Activated CD8-positive, alpha-beta T cell treated with anti-CD3 and anti-CD28 coated beads, Interleukin-2, amount 10 ng/mL, durations not matched to agents 7 days and 5 days (primary cell): Measurements from ENCODE around the gene ADCY2. TPM values are rescaled to one million over a fixed set of nuclear protein-coding genes. Genes with fewer than 3 reads are reported as not detected.

Source experiments
- ATAC-seq: fragments of 150-1000 bp; cut with Tn5 transposase; one replicate; pipeline ENCODE4 v1.10.0; 2021; ENCODE audit warnings: moderate library complexity
- CTCF ChIA-PET: fragments of 350-600 bp; sonication (Branson Sonifier 250); formaldehyde crosslinking; loops from one replicate; lab custom pipeline; 2021; ENCODE audit warnings: antibody characterized with exemption; lab: Charles Lee
- POLR2A ChIA-PET: fragments of 350-600 bp; sonication (Branson Sonifier 250); formaldehyde crosslinking; loops from one replicate; lab custom pipeline; 2021; ENCODE audit warnings: antibody characterized with exemption; lab: Charles Lee
- DNase-seq: peaks from one replicate; pipeline ENCODE4 v3.0.0-alpha.2; 2020
- H3K27ac Mint-ChIP-seq: one replicate; pipeline ENCODE4 v1.8.0; 2021; ENCODE audit warnings: mild to moderate bottlenecking, mixed read lengths
- H3K27me3 Mint-ChIP-seq: one replicate; pipeline ENCODE4 v1.8.0; 2021; ENCODE audit warnings: low read depth, mixed read lengths
- H3K36me3 Mint-ChIP-seq: one replicate; pipeline ENCODE4 v1.8.0; 2021; ENCODE audit warnings: low read depth, mixed read lengths
- H3K4me1 Mint-ChIP-seq: one replicate; pipeline ENCODE4 v1.8.0; 2021; ENCODE audit warnings: low read depth, mixed read lengths
- H3K4me3 Mint-ChIP-seq: one replicate; pipeline ENCODE4 v1.8.0; 2021; ENCODE audit warnings: mild to moderate bottlenecking, mixed read lengths
- H3K9me3 Mint-ChIP-seq: one replicate; pipeline ENCODE4 v1.8.0; 2022; ENCODE audit warnings: mixed read lengths; ENCODE audit not compliant: insufficient read depth
- total RNA-seq, 2 experiments: library from RNA; stranded (reverse); gene quantifications; one replicate each; pipeline ENCODE4 v1.2.3, GENCODE V29; 2021

ADCY2 gene
- total RNA-seq, 2 experiments from 2014 or later = not detected

- H3K9me3 Mint-ChIP-seq = no peaks in the 10 kb centered on the region
- peaks cover 50% of the 10 kb centered on the region for H3K36me3 Mint-ChIP-seq
- no peaks in the 10 kb centered on the region for H3K27me3 Mint-ChIP-seq
- no peak for DNase-seq
- ATAC-seq = no peak
- H3K27ac Mint-ChIP-seq = peak overlapping the region; percentile 71
- ChIA-PET POLR2A (no interaction called here), CTCF (interaction anchor here (0.7 to 6.2 kb wide), 4 partner anchors 12 to 127 kb away, joined by 3 to 37 read pairs (median 4); no protein-coding TSS in a partner anchor)
- peaks cover 58% of the 10 kb centered on the region for H3K4me1 Mint-ChIP-seq
- peak overlapping the region; percentile 46 for H3K4me3 Mint-ChIP-seq
Observed at GRCh38 chr5:7872517-7873130, 476.7 kb downstream of the ADCY2 start.

GRCh38 chr5:7873216-7873615 is 477.3 kb downstream of the ADCY2 start:
- POLR2A ChIA-PET = no interaction called here
- ATAC-seq (no peak), DNase-seq (peak; percentile 45)
- Mint-ChIP-seq H3K4me3 (peak overlapping the region; percentile 46), H3K4me1 (peaks cover 60% of the 10 kb centered on the region), H3K27me3 (no peaks in the 10 kb centered on the region), H3K36me3 (peaks cover 56% of the 10 kb centered on the region), H3K9me3 (no peaks in the 10 kb centered on the region), H3K27ac (peak overlapping the region; percentile 71)
- CTCF ChIA-PET = interaction anchor here (6.2 kb wide), 1 partner anchor 14 kb away, joined by 37 read pairs; no protein-coding TSS in a partner anchor

- POLR2A ChIA-PET = no interaction called here
- CTCF ChIA-PET = interaction anchor here (1.0 kb wide), 1 partner anchor 12 kb away, joined by 4 read pairs; no protein-coding TSS in a partner anchor
- H3K4me1 Mint-ChIP-seq = peaks cover 65% of the 10 kb centered on the region
- no peaks in the 10 kb centered on the region for H3K9me3 Mint-ChIP-seq
- H3K27ac Mint-ChIP-seq = no peak overlapping the region
- ATAC-seq = no peak
- no peaks in the 10 kb centered on the region for H3K27me3 Mint-ChIP-seq
- H3K4me3 Mint-ChIP-seq = no peak overlapping the region
- DNase-seq = no peak
- peaks cover 64% of the 10 kb centered on the region for H3K36me3 Mint-ChIP-seq
Observed at GRCh38 chr5:7874639-7875038, 478.7 kb downstream of the ADCY2 start.

- ChIA-PET POLR2A (no interaction called here), CTCF (interaction anchor here (0.9 to 1.0 kb wide), 2 partner anchors 9 to 12 kb away, joined by 3 to 4 read pairs; no protein-coding TSS in a partner anchor)
- H3K27ac Mint-ChIP-seq = no peak overlapping the region
- H3K36me3 Mint-ChIP-seq = peaks cover 64% of the 10 kb centered on the region
- H3K4me3 Mint-ChIP-seq = no peak overlapping the region
- peaks cover 61% of the 10 kb centered on the region for H3K4me1 Mint-ChIP-seq
- DNase-seq (no peak), ATAC-seq (no peak)
- no peaks in the 10 kb centered on the region for H3K9me3 Mint-ChIP-seq
- H3K27me3 Mint-ChIP-seq = no peaks in the 10 kb centered on the region
Observed at GRCh38 chr5:7875151-7875550, 479.2 kb downstream of the ADCY2 start.

- POLR2A ChIA-PET = no interaction called here
- Mint-ChIP-seq H3K27ac (no peak overlapping the region), H3K4me1 (peaks cover 45% of the 10 kb centered on the region), H3K36me3 (peaks cover 65% of the 10 kb centered on the region), H3K9me3 (no peaks in the 10 kb centered on the region), H3K27me3 (no peaks in the 10 kb centered on the region), H3K4me3 (no peak overlapping the region)
- CTCF ChIA-PET = interaction anchor here (3.7 kb wide), 1 partner anchor 10 kb away, joined by 31 read pairs; no protein-coding TSS in a partner anchor
- ATAC-seq (no peak), DNase-seq (no peak)
Observed at GRCh38 chr5:7876867-7877266, 480.9 kb downstream of the ADCY2 start.

- peaks cover 66% of the 10 kb centered on the region for H3K36me3 Mint-ChIP-seq
- ChIA-PET POLR2A (no interaction called here), CTCF (interaction anchor here (1.6 to 3.7 kb wide), 3 partner anchors 9 to 20 kb away, joined by 5 to 31 read pairs (median 8); partner anchors contain the start of genes FASTKD3 and MTRR)
- ATAC-seq (no peak), DNase-seq (no peak)
- peaks cover 36% of the 10 kb centered on the region for H3K4me1 Mint-ChIP-seq
- no peaks in the 10 kb centered on the region for H3K9me3 Mint-ChIP-seq
- H3K27ac Mint-ChIP-seq = no peak overlapping the region
- H3K27me3 Mint-ChIP-seq = no peaks in the 10 kb centered on the region
- no peak overlapping the region for H3K4me3 Mint-ChIP-seq
Observed at GRCh38 chr5:7877851-7878250, 481.9 kb downstream of the ADCY2 start.

GRCh38 chr5:7878381-7878873 is 482.5 kb downstream of the ADCY2 start:
- H3K27ac Mint-ChIP-seq = no peak overlapping the region
- H3K27me3 Mint-ChIP-seq = no peaks in the 10 kb centered on the region
- DNase-seq (no peak), ATAC-seq (no peak)
- H3K4me1 Mint-ChIP-seq = peaks cover 31% of the 10 kb centered on the region
- peaks cover 69% of the 10 kb centered on the region for H3K36me3 Mint-ChIP-seq
- ChIA-PET POLR2A (no interaction called here), CTCF (interaction anchor here (1.6 to 3.7 kb wide), 3 partner anchors 9 to 20 kb away, joined by 5 to 31 read pairs (median 8); partner anchors contain the start of genes FASTKD3 and MTRR)
- no peaks in the 10 kb centered on the region for H3K9me3 Mint-ChIP-seq
- H3K4me3 Mint-ChIP-seq = no peak overlapping the region
